ENCODE measurements around the gene FERD3L.

FERD3L gene

GRCh38 chr7:19110776-19111175 is 34.4 kb downstream of the FERD3L start:
- TF ChIP-seq POU2F2 (IDR thresholded peaks at IDR 0.05; ENCODE audit: low read depth, low read length), result no peak
- no peak for TF ChIP-seq POLR2A (IDR thresholded peaks at IDR 0.05; ENCODE audit: low read depth, low read length)
- TF ChIP-seq SPI1 (IDR thresholded peaks at IDR 0.05; ENCODE audit: low read depth, low read length), result no peak
- TF ChIP-seq PAX5 (IDR thresholded peaks at IDR 0.05; ENCODE audit: insufficient read depth, low read length, severe bottlenecking), result no peak
- no peak for TF ChIP-seq POLR2AphosphoS5 (IDR thresholded peaks at IDR 0.05; ENCODE audit: low read depth, low read length)
- no peak for TF ChIP-seq TAF1 (IDR thresholded peaks at IDR 0.05; ENCODE audit: low read depth, low read length)

GRCh38 chr7:19110026-19110730 is 35.0 kb downstream of the FERD3L start:
- no peak for FAIRE-seq
- TF ChIP-seq POLR2A (IDR thresholded peaks at IDR 0.05; ENCODE audit: low read depth, low read length) (no peak), PAX5 (IDR thresholded peaks at IDR 0.05; ENCODE audit: insufficient read depth, low read length, severe bottlenecking) (no peak), POLR2AphosphoS5 (IDR thresholded peaks at IDR 0.05; ENCODE audit: low read depth, low read length) (no peak)

More at GRCh38 chr7:19110776-19111175, 34.4 kb downstream of the FERD3L start:
- no peak for DNase-seq (ENCODE audit: insufficient read length, low spot score)
- no peak for FAIRE-seq

GRCh38 chr7:19109000-19109946 is 35.9 kb downstream of the FERD3L start:
- FAIRE-seq (no peak), DNase-seq (ENCODE audit: insufficient read length, low spot score) (no peak)
- TF ChIP-seq SPI1 (IDR thresholded peaks at IDR 0.05; ENCODE audit: low read depth, low read length), result no peak
- no peak for TF ChIP-seq POU2F2 (IDR thresholded peaks at IDR 0.05; ENCODE audit: low read depth, low read length)
- TF ChIP-seq PAX5 (IDR thresholded peaks at IDR 0.05; ENCODE audit: insufficient read depth, low read length, severe bottlenecking), result no peak

More at GRCh38 chr7:19110026-19110730, 35.0 kb downstream of the FERD3L start:
- DNase-seq (ENCODE audit: insufficient read length, low spot score), result no peak

GRCh38 chr7:19107356-19108146 is 37.7 kb downstream of the FERD3L start:
- no peak for DNase-seq (ENCODE audit: insufficient read length, low spot score)
- no peak for TF ChIP-seq TAF1 (IDR thresholded peaks at IDR 0.05; ENCODE audit: low read depth, low read length)
- TF ChIP-seq POLR2AphosphoS5 (IDR thresholded peaks at IDR 0.05; ENCODE audit: low read depth, low read length), result no peak
- no peak for TF ChIP-seq POU2F2 (IDR thresholded peaks at IDR 0.05; ENCODE audit: low read depth, low read length)
- TF ChIP-seq PAX5 (IDR thresholded peaks at IDR 0.05; ENCODE audit: insufficient read depth, low read length, severe bottlenecking), result no peak
- no peak for TF ChIP-seq POLR2A (IDR thresholded peaks at IDR 0.05; ENCODE audit: low read depth, low read length)
- no peak for TF ChIP-seq SPI1 (IDR thresholded peaks at IDR 0.05; ENCODE audit: low read depth, low read length)

GRCh38 chr7:19107081-19107355 is 38.2 kb downstream of the FERD3L start:
- DNase-seq (ENCODE audit: insufficient read length, low spot score) (no peak), FAIRE-seq (no peak)
- TF ChIP-seq POU2F2 (IDR thresholded peaks at IDR 0.05; ENCODE audit: low read depth, low read length) (no peak), SPI1 (IDR thresholded peaks at IDR 0.05; ENCODE audit: low read depth, low read length) (no peak), POLR2AphosphoS5 (IDR thresholded peaks at IDR 0.05; ENCODE audit: low read depth, low read length) (no peak), PAX5 (IDR thresholded peaks at IDR 0.05; ENCODE audit: insufficient read depth, low read length, severe bottlenecking) (no peak), POLR2A (IDR thresholded peaks at IDR 0.05; ENCODE audit: low read depth, low read length) (no peak), TAF1 (IDR thresholded peaks at IDR 0.05; ENCODE audit: low read depth, low read length) (no peak)

More at GRCh38 chr7:19107356-19108146, 37.7 kb downstream of the FERD3L start:
- FAIRE-seq, result no peak

- no peak for TF ChIP-seq PAX5 (IDR thresholded peaks at IDR 0.05; ENCODE audit: insufficient read depth, low read length, severe bottlenecking)
- TF ChIP-seq TAF1 (IDR thresholded peaks at IDR 0.05; ENCODE audit: low read depth, low read length), result no peak
- no peak for TF ChIP-seq POLR2AphosphoS5 (IDR thresholded peaks at IDR 0.05; ENCODE audit: low read depth, low read length)
- TF ChIP-seq SPI1 (IDR thresholded peaks at IDR 0.05; ENCODE audit: low read depth, low read length), result no peak
- no peak for TF ChIP-seq POLR2A (IDR thresholded peaks at IDR 0.05; ENCODE audit: low read depth, low read length)
- TF ChIP-seq POU2F2 (IDR thresholded peaks at IDR 0.05; ENCODE audit: low read depth, low read length), result no peak
- no peak for FAIRE-seq
- no peak for DNase-seq (ENCODE audit: insufficient read length, low spot score)
Observed at GRCh38 chr7:19106241-19107080, 38.8 kb downstream of the FERD3L start.

- FAIRE-seq, result no peak
- TF ChIP-seq POU2F2 (IDR thresholded peaks at IDR 0.05; ENCODE audit: low read depth, low read length), result no peak
- no peak for TF ChIP-seq PAX5 (IDR thresholded peaks at IDR 0.05; ENCODE audit: insufficient read depth, low read length, severe bottlenecking)
- no peak for TF ChIP-seq POLR2AphosphoS5 (IDR thresholded peaks at IDR 0.05; ENCODE audit: low read depth, low read length)
- no peak for TF ChIP-seq TAF1 (IDR thresholded peaks at IDR 0.05; ENCODE audit: low read depth, low read length)
- TF ChIP-seq SPI1 (IDR thresholded peaks at IDR 0.05; ENCODE audit: low read depth, low read length), result no peak
- TF ChIP-seq POLR2A (IDR thresholded peaks at IDR 0.05; ENCODE audit: low read depth, low read length), result no peak
Observed at GRCh38 chr7:19105546-19105945, 39.7 kb downstream of the FERD3L start.

GRCh38 chr7:19104811-19105210 is 40.4 kb downstream of the FERD3L start:
- no peak for FAIRE-seq
- TF ChIP-seq PAX5 (IDR thresholded peaks at IDR 0.05; ENCODE audit: insufficient read depth, low read length, severe bottlenecking) (no peak), POLR2AphosphoS5 (IDR thresholded peaks at IDR 0.05; ENCODE audit: low read depth, low read length) (no peak), POLR2A (IDR thresholded peaks at IDR 0.05; ENCODE audit: low read depth, low read length) (no peak), TAF1 (IDR thresholded peaks at IDR 0.05; ENCODE audit: low read depth, low read length) (no peak), POU2F2 (IDR thresholded peaks at IDR 0.05; ENCODE audit: low read depth, low read length) (no peak), SPI1 (IDR thresholded peaks at IDR 0.05; ENCODE audit: low read depth, low read length) (no peak)
- no peak for DNase-seq (ENCODE audit: insufficient read length, low spot score)

More at GRCh38 chr7:19105546-19105945, 39.7 kb downstream of the FERD3L start:
- no peak for DNase-seq (ENCODE audit: insufficient read length, low spot score)
